Measurements from ENCODE around the gene REV1. TPM values are rescaled to one million over a fixed set of nuclear protein-coding genes. Genes with fewer than 3 reads are reported as not detected.

Gene REV1
- total and polyA plus RNA-seq, 2 experiments from 2014 or later: 32.9 to 46.7 TPM

- ATAC-seq (no peak), DNase-seq (ENCODE audit: low spot score) (no peak)
- Histone ChIP-seq H3K4me3 (no peak overlapping the region), H3K27ac (ENCODE audit: low read depth) (no peak overlapping the region), H3K27me3 (ENCODE audit: insufficient read depth) (no peaks in the 10 kb centered on the region), H3K79me2 (replicated peaks; ENCODE audit: insufficient read depth) (no peaks in the 10 kb centered on the region), H4K20me1 (replicated peaks; ENCODE audit: insufficient read depth) (no peaks in the 10 kb centered on the region), H2AFZ (no peak overlapping the region), H3K4me2 (no peak overlapping the region), H3K9me2 (ENCODE audit: insufficient read depth) (no peaks in the 10 kb centered on the region), H3F3A (replicated peaks; ENCODE audit: low read depth) (no peaks in the 10 kb centered on the region), H3K4me1 (ENCODE audit: insufficient read depth) (peaks cover 3% of the 10 kb centered on the region), H3K36me3 (ENCODE audit: insufficient read depth) (no peaks in the 10 kb centered on the region)
- TF ChIP-seq CTCF (conservative IDR thresholded peaks at IDR 0.05; ENCODE audit: low read depth in 2 of 2): no peak
- no peak for TF ChIP-seq EZH2 (IDR thresholded peaks at IDR 0.05; ENCODE audit: low read depth, unreplicated experiment)
- no peak for TF ChIP-seq CREB1 (CRISPR knock-in tag; IDR thresholded peaks at IDR 0.05; ENCODE audit: low read depth)
- TF ChIP-seq NANOG (IDR thresholded peaks at IDR 0.05; ENCODE audit: borderline replicate concordance): no peak
- TF ChIP-seq JUNB (IDR thresholded peaks at IDR 0.05; ENCODE audit: unreplicated experiment): no peak
- TF ChIP-seq POLR2AphosphoS5 (IDR thresholded peaks at IDR 0.05; ENCODE audit: low read depth): no peak
- no peak for TF ChIP-seq ZNF331 (CRISPR knock-in tag; IDR thresholded peaks at IDR 0.05; ENCODE audit: low read depth)
- no peak for TF ChIP-seq REST (IDR thresholded peaks at IDR 0.05; ENCODE audit: unreplicated experiment)
- TF ChIP-seq STAT1 (IDR thresholded peaks at IDR 0.05; ENCODE audit: unreplicated experiment): no peak
- TF ChIP-seq, protein P1, sequence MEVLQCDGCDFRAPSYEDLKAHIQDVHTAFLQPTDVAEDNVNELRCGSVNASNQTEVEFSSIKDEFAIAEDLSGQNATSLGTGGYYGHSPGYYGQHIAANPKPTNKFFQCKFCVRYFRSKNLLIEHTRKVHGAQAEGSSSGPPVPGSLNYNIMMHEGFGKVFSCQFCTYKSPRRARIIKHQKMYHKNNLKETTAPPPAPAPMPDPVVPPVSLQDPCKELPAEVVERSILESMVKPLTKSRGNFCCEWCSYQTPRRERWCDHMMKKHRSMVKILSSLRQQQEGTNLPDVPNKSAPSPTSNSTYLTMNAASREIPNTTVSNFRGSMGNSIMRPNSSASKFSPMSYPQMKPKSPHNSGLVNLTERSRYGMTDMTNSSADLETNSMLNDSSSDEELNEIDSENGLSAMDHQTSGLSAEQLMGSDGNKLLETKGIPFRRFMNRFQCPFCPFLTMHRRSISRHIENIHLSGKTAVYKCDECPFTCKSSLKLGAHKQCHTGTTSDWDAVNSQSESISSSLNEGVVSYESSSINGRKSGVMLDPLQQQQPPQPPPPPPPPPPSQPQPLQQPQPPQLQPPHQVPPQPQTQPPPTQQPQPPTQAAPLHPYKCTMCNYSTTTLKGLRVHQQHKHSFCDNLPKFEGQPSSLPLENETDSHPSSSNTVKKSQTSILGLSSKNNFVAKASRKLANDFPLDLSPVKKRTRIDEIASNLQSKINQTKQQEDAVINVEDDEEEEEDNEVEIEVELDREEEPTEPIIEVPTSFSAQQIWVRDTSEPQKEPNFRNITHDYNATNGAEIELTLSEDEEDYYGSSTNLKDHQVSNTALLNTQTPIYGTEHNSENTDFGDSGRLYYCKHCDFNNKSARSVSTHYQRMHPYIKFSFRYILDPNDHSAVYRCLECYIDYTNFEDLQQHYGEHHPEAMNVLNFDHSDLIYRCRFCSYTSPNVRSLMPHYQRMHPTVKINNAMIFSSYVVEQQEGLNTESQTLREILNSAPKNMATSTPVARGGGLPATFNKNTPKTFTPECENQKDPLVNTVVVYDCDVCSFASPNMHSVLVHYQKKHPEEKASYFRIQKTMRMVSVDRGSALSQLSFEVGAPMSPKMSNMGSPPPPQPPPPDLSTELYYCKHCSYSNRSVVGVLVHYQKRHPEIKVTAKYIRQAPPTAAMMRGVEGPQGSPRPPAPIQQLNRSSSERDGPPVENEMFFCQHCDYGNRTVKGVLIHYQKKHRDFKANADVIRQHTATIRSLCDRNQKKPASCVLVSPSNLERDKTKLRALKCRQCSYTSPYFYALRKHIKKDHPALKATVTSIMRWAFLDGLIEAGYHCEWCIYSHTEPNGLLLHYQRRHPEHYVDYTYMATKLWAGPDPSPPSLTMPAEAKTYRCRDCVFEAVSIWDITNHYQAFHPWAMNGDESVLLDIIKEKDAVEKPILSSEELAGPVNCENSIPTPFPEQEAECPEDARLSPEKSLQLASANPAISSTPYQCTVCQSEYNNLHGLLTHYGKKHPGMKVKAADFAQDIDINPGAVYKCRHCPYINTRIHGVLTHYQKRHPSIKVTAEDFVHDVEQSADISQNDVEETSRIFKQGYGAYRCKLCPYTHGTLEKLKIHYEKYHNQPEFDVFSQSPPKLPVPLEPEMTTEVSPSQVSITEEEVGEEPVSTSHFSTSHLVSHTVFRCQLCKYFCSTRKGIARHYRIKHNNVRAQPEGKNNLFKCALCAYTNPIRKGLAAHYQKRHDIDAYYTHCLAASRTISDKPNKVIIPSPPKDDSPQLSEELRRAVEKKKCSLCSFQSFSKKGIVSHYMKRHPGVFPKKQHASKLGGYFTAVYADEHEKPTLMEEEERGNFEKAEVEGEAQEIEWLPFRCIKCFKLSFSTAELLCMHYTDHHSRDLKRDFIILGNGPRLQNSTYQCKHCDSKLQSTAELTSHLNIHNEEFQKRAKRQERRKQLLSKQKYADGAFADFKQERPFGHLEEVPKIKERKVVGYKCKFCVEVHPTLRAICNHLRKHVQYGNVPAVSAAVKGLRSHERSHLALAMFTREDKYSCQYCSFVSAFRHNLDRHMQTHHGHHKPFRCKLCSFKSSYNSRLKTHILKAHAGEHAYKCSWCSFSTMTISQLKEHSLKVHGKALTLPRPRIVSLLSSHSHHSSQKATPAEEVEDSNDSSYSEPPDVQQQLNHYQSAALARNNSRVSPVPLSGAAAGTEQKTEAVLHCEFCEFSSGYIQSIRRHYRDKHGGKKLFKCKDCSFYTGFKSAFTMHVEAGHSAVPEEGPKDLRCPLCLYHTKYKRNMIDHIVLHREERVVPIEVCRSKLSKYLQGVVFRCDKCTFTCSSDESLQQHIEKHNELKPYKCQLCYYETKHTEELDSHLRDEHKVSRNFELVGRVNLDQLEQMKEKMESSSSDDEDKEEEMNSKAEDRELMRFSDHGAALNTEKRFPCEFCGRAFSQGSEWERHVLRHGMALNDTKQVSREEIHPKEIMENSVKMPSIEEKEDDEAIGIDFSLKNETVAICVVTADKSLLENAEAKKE (CRISPR knock-in tag; IDR thresholded peaks at IDR 0.05): no peak
- TF ChIP-seq ZNF114 (CRISPR knock-in tag; IDR thresholded peaks at IDR 0.05): no peak
- no peak for TF ChIP-seq ETS1 (IDR thresholded peaks at IDR 0.05)
- no peak for TF ChIP-seq EZH2phosphoT487 (IDR thresholded peaks at IDR 0.05; ENCODE audit: unreplicated experiment)
- Mint-ChIP-seq H3K4me1 (peaks cover 21% of the 10 kb centered on the region), H3K4me3 (no peak overlapping the region), H3K27me3 (ENCODE audit: insufficient read depth, low read depth, poor library complexity) (peaks cover 3% of the 10 kb centered on the region), H3K36me3 (ENCODE audit: low read depth) (no peaks in the 10 kb centered on the region), H3K9me3 (peaks cover 4% of the 10 kb centered on the region; the same call in 1 of the 3 replicates), H3K27ac (no peak overlapping the region)
These were observed 6.2 kb upstream of the REV1 start for GRCh38 chr2:99496021-99496420.

All from GM23338 (cell line).